GM18861 (cell line): ENCODE results near the gene TSLP.

Source experiments
- ATAC-seq: cut with Tn5 transposase; IDR thresholded peaks from one replicate; pipeline ENCODE4 v1.9.1; 2021; ENCODE audit not compliant: unreplicated experiment

Gene TSLP

GRCh38 chr5:111095982-111096381 lies 24.5 kb downstream of the TSLP start:
- no peak for ATAC-seq

GRCh38 chr5:111099058-111099778 lies 27.7 kb downstream of the TSLP start:
- ATAC-seq, result no peak

GRCh38 chr5:111106320-111106948 lies 34.9 kb downstream of the TSLP start:
- no peak for ATAC-seq

- no peak for ATAC-seq
These were observed 35.9 kb downstream of the TSLP start for GRCh38 chr5:111107371-111107770.

- no peak for ATAC-seq
These were observed 40.4 kb downstream of the TSLP start for GRCh38 chr5:111111956-111112355.

- ATAC-seq, result no peak
These were observed 42.2 kb downstream of the TSLP start for GRCh38 chr5:111113678-111114077.

- ATAC-seq, result no peak
These were observed 43.7 kb downstream of the TSLP start for GRCh38 chr5:111115229-111115628.

GRCh38 chr5:111116550-111116949 lies 45.0 kb downstream of the TSLP start:
- ATAC-seq, result no peak

- ATAC-seq, result no peak
These were observed 45.6 kb downstream of the TSLP start for GRCh38 chr5:111117136-111117535.

GRCh38 chr5:111119221-111119620 lies 47.7 kb downstream of the TSLP start:
- ATAC-seq, result no peak

- no peak for ATAC-seq
These were observed 48.3 kb downstream of the TSLP start for GRCh38 chr5:111119856-111120255.

- no peak for ATAC-seq
These were observed 49.4 kb downstream of the TSLP start for GRCh38 chr5:111120911-111121310.

GRCh38 chr5:111121926-111122325 lies 50.4 kb downstream of the TSLP start:
- ATAC-seq, result no peak

- peak; percentile 41 for ATAC-seq
These were observed 50.9 kb downstream of the TSLP start for GRCh38 chr5:111122398-111122797.

GRCh38 chr5:111124793-111125192 lies 53.3 kb downstream of the TSLP start:
- no peak for ATAC-seq

- no peak for ATAC-seq
These were observed 55.4 kb downstream of the TSLP start for GRCh38 chr5:111126896-111127295.
